ENCODE results near the gene ACOX2.
"Not testable (repeated sequence)": the region's sequence is repeated elsewhere in the genome, so short reads cannot be mapped to it uniquely, and the experiment has no call there.

The ACOX2 gene

GRCh38 chr3:58530354-58530865 lies 6.6 kb downstream of the ACOX2 start:
- H4K20me1 ChIP-seq (ENCODE audit: insufficient read depth, low read length) = no peaks in the 10 kb centered on the region
- H3K4me3 ChIP-seq (ENCODE audit: low read depth in 1 of 2, low read length in 2 of 2) = no peak overlapping the region
- no peak overlapping the region for H2AFZ ChIP-seq (ENCODE audit: low read depth, low read length)
- no peaks in the 10 kb centered on the region for H3K36me3 ChIP-seq (ENCODE audit: insufficient read depth, low read length)
- 0 out of 2 replicates have a peak, but pooled peaks cover 3% of the 10 kb centered on the region for H3K4me1 ChIP-seq (ENCODE audit: insufficient read depth, low read length)
- ATAC-seq (ENCODE audit: insufficient read depth, low read depth) = no peak
- no peak overlapping the region for H3K4me2 ChIP-seq (ENCODE audit: insufficient read depth, low read length)
- no peaks in the 10 kb centered on the region for H3K79me2 ChIP-seq (ENCODE audit: insufficient read depth, low read length)
- H3K27ac ChIP-seq (ENCODE audit: low read length) = no peak overlapping the region
- TF ChIP-seq EZH2 (IDR thresholded peaks at IDR 0.05; ENCODE audit: borderline replicate concordance, low read depth, low read length, severe bottlenecking) = no peak
- H3K9me3 ChIP-seq (ENCODE audit: insufficient read depth, low read length, severe bottlenecking) = no peaks in the 10 kb centered on the region
- DNase-seq = no peak
- H3K27me3 ChIP-seq (ENCODE audit: insufficient read depth, low read length, poor library complexity) = no peaks in the 10 kb centered on the region
- H3K9ac ChIP-seq (ENCODE audit: low read depth, low read length) = no peak overlapping the region

GRCh38 chr3:58529516-58530353 lies 7.3 kb downstream of the ACOX2 start:
- H3K36me3 ChIP-seq (ENCODE audit: insufficient read depth, low read length) = no peaks in the 10 kb centered on the region
- no peak overlapping the region for H3K27ac ChIP-seq (ENCODE audit: low read length)
- no peak overlapping the region for H3K4me2 ChIP-seq (ENCODE audit: insufficient read depth, low read length)
- no peaks in the 10 kb centered on the region for H3K9me3 ChIP-seq (ENCODE audit: insufficient read depth, low read length, severe bottlenecking)
- no peaks in the 10 kb centered on the region for H4K20me1 ChIP-seq (ENCODE audit: insufficient read depth, low read length)
- no peak overlapping the region for H3K4me3 ChIP-seq (ENCODE audit: low read depth in 1 of 2, low read length in 2 of 2)
- H3K27me3 ChIP-seq (ENCODE audit: insufficient read depth, low read length, poor library complexity) = no peaks in the 10 kb centered on the region
- 0 out of 2 replicates have a peak, but pooled peaks cover 3% of the 10 kb centered on the region for H3K4me1 ChIP-seq (ENCODE audit: insufficient read depth, low read length)
- H3K9ac ChIP-seq (ENCODE audit: low read depth, low read length) = no peak overlapping the region
- TF ChIP-seq EZH2 (IDR thresholded peaks at IDR 0.05; ENCODE audit: borderline replicate concordance, low read depth, low read length, severe bottlenecking) = no peak
- TF ChIP-seq, protein P1, sequence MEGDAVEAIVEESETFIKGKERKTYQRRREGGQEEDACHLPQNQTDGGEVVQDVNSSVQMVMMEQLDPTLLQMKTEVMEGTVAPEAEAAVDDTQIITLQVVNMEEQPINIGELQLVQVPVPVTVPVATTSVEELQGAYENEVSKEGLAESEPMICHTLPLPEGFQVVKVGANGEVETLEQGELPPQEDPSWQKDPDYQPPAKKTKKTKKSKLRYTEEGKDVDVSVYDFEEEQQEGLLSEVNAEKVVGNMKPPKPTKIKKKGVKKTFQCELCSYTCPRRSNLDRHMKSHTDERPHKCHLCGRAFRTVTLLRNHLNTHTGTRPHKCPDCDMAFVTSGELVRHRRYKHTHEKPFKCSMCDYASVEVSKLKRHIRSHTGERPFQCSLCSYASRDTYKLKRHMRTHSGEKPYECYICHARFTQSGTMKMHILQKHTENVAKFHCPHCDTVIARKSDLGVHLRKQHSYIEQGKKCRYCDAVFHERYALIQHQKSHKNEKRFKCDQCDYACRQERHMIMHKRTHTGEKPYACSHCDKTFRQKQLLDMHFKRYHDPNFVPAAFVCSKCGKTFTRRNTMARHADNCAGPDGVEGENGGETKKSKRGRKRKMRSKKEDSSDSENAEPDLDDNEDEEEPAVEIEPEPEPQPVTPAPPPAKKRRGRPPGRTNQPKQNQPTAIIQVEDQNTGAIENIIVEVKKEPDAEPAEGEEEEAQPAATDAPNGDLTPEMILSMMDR (IDR thresholded peaks at IDR 0.05; ENCODE audit: borderline replicate concordance, extremely low read depth, low read length, poor library complexity, severe bottlenecking) = peak; percentile 39
- ATAC-seq (ENCODE audit: insufficient read depth, low read depth) = no peak
- H2AFZ ChIP-seq (ENCODE audit: low read depth, low read length) = no peak overlapping the region
- no peaks in the 10 kb centered on the region for H3K79me2 ChIP-seq (ENCODE audit: insufficient read depth, low read length)
- peak; percentile 12 for DNase-seq

GRCh38 chr3:58528629-58529028 lies 8.4 kb downstream of the ACOX2 start:
- no peaks in the 10 kb centered on the region for H3K36me3 ChIP-seq (ENCODE audit: insufficient read depth, low read length)
- no peak overlapping the region for H3K27ac ChIP-seq (ENCODE audit: low read length)
- DNase-seq (no peak), ATAC-seq (ENCODE audit: insufficient read depth, low read depth) (no peak)
- no peaks in the 10 kb centered on the region for H4K20me1 ChIP-seq (ENCODE audit: insufficient read depth, low read length)
- H3K4me2 ChIP-seq (ENCODE audit: insufficient read depth, low read length) = no peak overlapping the region
- no peaks in the 10 kb centered on the region for H3K9me3 ChIP-seq (ENCODE audit: insufficient read depth, low read length, severe bottlenecking)
- no peaks in the 10 kb centered on the region for H3K27me3 ChIP-seq (ENCODE audit: insufficient read depth, low read length, poor library complexity)
- H2AFZ ChIP-seq (ENCODE audit: low read depth, low read length) = no peak overlapping the region
- no peaks in the 10 kb centered on the region for H3K79me2 ChIP-seq (ENCODE audit: insufficient read depth, low read length)
- TF ChIP-seq, protein P1 (IDR thresholded peaks at IDR 0.05; ENCODE audit: borderline replicate concordance, extremely low read depth, low read length, poor library complexity, severe bottlenecking) = no peak
- no peak for TF ChIP-seq EZH2 (IDR thresholded peaks at IDR 0.05; ENCODE audit: borderline replicate concordance, low read depth, low read length, severe bottlenecking)
- 0 out of 2 replicates have a peak, but pooled peaks cover 3% of the 10 kb centered on the region for H3K4me1 ChIP-seq (ENCODE audit: insufficient read depth, low read length)
- no peak overlapping the region for H3K4me3 ChIP-seq (ENCODE audit: low read depth in 1 of 2, low read length in 2 of 2)
- H3K9ac ChIP-seq (ENCODE audit: low read depth, low read length) = no peak overlapping the region

- not testable (repeated sequence) for H3K4me1 ChIP-seq (ENCODE audit: insufficient read depth, low read length); DNase-seq; H3K27ac ChIP-seq (ENCODE audit: low read length); H3K9me3 ChIP-seq (ENCODE audit: insufficient read depth, low read length, severe bottlenecking); H3K27me3 ChIP-seq (ENCODE audit: insufficient read depth, low read length, poor library complexity); H2AFZ ChIP-seq (ENCODE audit: low read depth, low read length); H4K20me1 ChIP-seq (ENCODE audit: insufficient read depth, low read length); ATAC-seq (ENCODE audit: insufficient read depth, low read depth); H3K79me2 ChIP-seq (ENCODE audit: insufficient read depth, low read length); H3K9ac ChIP-seq (ENCODE audit: low read depth, low read length); H3K4me3 ChIP-seq (ENCODE audit: low read depth in 1 of 2, low read length in 2 of 2); H3K36me3 ChIP-seq (ENCODE audit: insufficient read depth, low read length); H3K4me2 ChIP-seq (ENCODE audit: insufficient read depth, low read length)
Measured at GRCh38 chr3:58527440-58527839, 9.6 kb downstream of the ACOX2 start.

Measured in DND-41 (cell line).